RWPE2 (cell line): Measurements from ENCODE around the gene MAD2L1.
A peak's percentile ranks its signal among the peaks of the same experiment; 100 is the strongest.

Experiments used
- ATAC-seq: fragments of 200-7000 bp; cut with Tn5 transposase; 3 replicates; pipeline ENCODE4 v1.9.1; 2021; ENCODE audit warnings: low read depth
- DNase-seq: peaks from one replicate; pipeline ENCODE4 v3.0.0-alpha.2; 2020; ENCODE audit warnings: low spot score
- H3K27ac ChIP-seq: fragments of 450-650 bp; 2 replicates; pipeline ENCODE4 v1.5.1; 2017; ENCODE audit warnings: mild to moderate bottlenecking; ENCODE audit not compliant: poor library complexity, severe bottlenecking
- H3K27me3 ChIP-seq: fragments of 250-450 bp; sonication (Bioruptor Pico); 2 replicates; pipeline ENCODE4 v1.5.1; 2021; ENCODE audit warnings: mild to moderate bottlenecking, moderate library complexity; ENCODE audit not compliant: insufficient read depth, poor library complexity, severe bottlenecking
- H3K36me3 ChIP-seq: fragments of 250-450 bp; sonication (Bioruptor Pico); 2 replicates; pipeline ENCODE4 v1.5.1; 2020; ENCODE audit warnings: low read depth, mild to moderate bottlenecking, moderate library complexity
- H3K4me1 ChIP-seq: fragments of 250-450 bp; sonication (Bioruptor Pico); 2 replicates; pipeline ENCODE4 v1.5.1; 2021; ENCODE audit warnings: mild to moderate bottlenecking, moderate library complexity; ENCODE audit not compliant: insufficient read depth, poor library complexity, severe bottlenecking
- H3K4me3 ChIP-seq: fragments of 250-450 bp; sonication (Bioruptor Pico); 2 replicates; pipeline ENCODE4 v1.5.1; 2021; ENCODE audit warnings: mild to moderate bottlenecking, moderate library complexity; ENCODE audit not compliant: severe bottlenecking
- H3K9me3 ChIP-seq: fragments of 250-450 bp; sonication (Bioruptor Pico); 2 replicates; pipeline ENCODE4 v1.5.1; 2021; ENCODE audit warnings: mild to moderate bottlenecking, moderate library complexity; ENCODE audit not compliant: severe bottlenecking
- CTCF ChIP-seq: fragments of 450-650 bp; IDR thresholded peaks from one replicate; pipeline ENCODE4 v1.5.1; 2017; ENCODE audit warnings: mild to moderate bottlenecking, moderate library complexity; ENCODE audit not compliant: poor library complexity, severe bottlenecking

The MAD2L1 gene

DNA sequence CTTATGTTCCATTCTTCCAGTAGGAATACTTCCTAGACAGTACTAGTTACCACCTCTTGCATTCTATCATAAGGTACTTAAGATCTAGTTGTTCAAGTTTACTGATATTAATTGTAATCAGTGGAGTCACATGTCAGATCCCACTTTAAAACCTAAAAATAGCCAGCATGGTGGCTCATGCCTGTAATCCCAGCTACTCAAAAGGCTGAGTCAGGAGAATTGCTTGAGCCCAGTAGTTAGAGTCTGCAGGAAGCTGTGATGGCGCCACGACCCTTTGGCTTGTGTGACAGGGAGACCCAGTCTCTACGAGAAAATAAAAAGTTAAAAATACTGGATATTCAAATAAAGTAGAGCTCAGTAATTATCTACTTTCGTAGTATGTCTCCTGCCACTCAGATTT is 57.7 kb downstream of the MAD2L1 start:
- no peak overlapping the region for H3K4me3 ChIP-seq
- TF ChIP-seq CTCF, result no peak
- H3K27ac ChIP-seq, result no peak overlapping the region
- ATAC-seq (no peak), DNase-seq (no peak)
- no peaks in the 10 kb centered on the region for H3K9me3 ChIP-seq
- H3K36me3 ChIP-seq, result no peaks in the 10 kb centered on the region
- peaks cover 8% of the 10 kb centered on the region for H3K4me1 ChIP-seq
- no peaks in the 10 kb centered on the region for H3K27me3 ChIP-seq

DNA sequence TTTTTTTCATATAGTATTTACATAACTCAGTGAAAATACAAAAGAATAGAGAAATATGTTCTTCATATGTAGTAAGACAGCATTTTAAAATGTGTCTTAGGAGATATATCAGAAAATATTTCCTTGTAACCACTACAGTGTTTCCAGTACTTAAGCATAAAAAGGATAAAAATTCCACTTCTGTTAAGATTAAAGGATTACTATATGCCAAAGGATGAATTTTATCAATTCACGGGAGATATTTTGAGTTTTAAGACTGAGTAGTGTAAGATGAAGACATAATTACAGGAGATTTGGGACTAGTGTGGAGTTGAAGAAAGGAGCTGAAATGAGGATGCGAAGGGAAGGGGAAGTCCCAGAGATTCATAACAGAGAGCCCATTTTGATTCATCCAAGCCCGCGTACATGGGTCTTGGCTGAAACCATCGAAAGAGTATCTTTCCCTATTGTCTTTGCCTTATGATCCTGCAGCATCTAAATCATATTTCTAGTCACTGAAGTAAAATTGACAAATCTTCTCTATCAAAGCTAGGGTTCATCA is 58.7 kb downstream of the MAD2L1 start:
- no peak for DNase-seq
- Histone ChIP-seq H3K4me1 (peaks cover 8% of the 10 kb centered on the region), H3K4me3 (no peak overlapping the region), H3K36me3 (no peaks in the 10 kb centered on the region), H3K9me3 (no peaks in the 10 kb centered on the region), H3K27me3 (no peaks in the 10 kb centered on the region), H3K27ac (peak overlapping the region; percentile 20)
- ATAC-seq, result no peak
- TF ChIP-seq CTCF, result no peak

DNA sequence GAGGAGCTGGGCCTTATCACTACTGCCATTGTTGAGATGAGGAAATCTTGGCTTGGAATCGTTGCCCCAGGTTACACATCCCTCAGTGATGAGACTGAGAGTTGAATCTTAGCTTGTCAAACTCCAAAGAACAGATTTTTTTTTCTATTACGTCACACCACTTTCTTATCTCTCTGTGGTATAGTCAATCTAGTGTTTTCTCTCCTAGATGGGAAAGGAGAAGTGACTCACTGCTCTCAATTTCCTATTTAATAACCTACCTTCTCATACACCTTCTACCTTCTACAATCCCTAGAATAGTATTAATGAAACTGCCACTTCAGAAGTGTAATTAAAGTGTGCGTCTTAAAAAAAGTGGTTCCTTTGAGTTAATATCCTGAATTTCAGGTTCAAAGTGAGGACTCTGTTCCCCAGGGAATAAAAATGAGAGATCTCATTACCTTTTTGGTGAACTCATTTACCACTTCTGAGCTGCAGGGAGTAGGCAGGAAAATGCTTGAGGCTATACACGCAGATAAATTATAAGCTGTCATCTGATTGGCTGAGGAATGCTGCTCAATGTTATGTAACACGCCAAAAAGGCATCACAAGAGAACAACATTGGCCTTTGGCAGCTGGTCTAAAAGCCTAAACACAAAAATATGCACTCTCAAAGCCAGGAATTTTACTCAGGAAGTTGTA is 59.3 kb downstream of the MAD2L1 start:
- H3K9me3 ChIP-seq, result no peaks in the 10 kb centered on the region
- TF ChIP-seq CTCF, result no peak
- no peaks in the 10 kb centered on the region for H3K27me3 ChIP-seq
- no peak for DNase-seq
- H3K36me3 ChIP-seq, result no peaks in the 10 kb centered on the region
- peak overlapping the region; percentile 20 for H3K27ac ChIP-seq
- peaks cover 8% of the 10 kb centered on the region for H3K4me1 ChIP-seq
- no peak overlapping the region for H3K4me3 ChIP-seq
- ATAC-seq, result peak; percentile 59
